SW480 (cell line): ENCODE measurements around the gene CFAP157.

ENCODE experiments used
- DNase-seq: peaks from one replicate; pipeline ENCODE4 v3.0.0-alpha.2; 2016; ENCODE audit warnings: low spot score

The CFAP157 gene

DNA sequence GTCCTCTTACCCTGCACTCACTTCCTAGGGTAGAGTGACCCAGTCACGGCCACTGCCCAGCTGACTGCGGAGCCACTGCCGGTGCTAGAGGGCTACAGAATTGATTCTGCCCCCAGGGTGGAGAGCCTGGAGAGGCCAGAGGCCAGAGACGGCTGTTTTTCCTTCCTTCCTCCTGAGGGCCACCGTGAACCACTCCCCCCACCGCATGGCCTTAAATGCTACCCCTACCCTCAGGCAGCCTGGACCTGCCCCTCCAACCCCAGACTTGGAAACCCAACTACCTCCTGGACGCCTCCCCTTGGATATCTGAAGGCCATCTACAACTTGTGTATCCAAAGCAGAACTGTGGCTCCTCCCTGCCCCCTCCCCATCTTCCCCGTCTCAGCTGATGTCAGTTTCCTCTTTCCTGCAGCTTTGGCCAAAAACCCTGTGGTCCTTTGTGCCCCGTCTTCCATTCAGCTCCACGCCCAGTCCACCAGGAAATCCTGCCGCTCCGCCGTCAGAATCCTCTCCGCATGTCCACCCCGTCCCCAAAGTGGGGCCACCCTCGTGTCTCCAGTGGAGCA lies 55.4 kb downstream of the CFAP157 start:
- DNase-seq: no peak

DNA sequence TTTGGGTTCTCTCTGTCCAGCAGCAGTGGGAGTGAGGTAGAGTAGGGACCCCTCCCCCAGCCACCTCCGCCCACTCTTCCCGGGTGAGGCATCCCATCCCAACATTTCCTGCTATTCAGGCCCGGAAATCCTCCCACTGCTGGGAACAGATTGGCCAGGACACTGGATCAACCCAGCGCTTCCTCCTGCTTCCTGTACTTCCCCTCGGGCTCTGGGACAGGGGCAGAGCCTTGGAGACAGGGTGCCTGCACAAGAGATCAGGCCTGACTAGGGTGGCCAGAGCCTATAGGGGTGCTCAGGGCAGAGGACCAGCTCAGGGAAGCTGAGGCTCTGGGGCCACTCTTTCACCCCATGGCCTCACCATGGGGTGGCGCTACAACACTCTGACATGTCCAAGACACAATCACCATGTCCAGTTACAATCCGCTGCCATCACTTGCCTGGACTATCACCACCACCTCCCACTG lies 57.2 kb downstream of the CFAP157 start:
- no peak for DNase-seq

DNA sequence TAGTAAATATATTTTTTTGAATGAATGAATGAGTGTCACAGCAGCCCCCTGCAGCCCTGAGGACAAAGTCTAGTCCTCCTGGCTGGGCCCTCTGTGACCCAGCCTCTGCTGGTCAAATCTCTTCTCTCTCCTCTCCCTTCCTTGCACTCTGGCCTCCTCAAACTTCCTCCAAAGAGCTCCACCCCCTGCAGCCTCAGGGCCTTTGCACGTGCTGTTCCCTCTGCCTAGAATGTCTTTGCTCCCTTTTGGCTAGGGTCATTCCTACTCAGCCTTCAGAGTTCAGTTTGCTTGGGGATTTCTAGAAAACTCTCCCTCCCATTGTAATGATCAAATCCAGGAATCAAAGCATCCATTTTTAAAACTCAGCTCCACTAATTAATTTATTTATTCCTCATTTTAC lies 58.6 kb downstream of the CFAP157 start:
- no peak for DNase-seq
